Measurements from ENCODE around the gene FHL3.

DNA sequence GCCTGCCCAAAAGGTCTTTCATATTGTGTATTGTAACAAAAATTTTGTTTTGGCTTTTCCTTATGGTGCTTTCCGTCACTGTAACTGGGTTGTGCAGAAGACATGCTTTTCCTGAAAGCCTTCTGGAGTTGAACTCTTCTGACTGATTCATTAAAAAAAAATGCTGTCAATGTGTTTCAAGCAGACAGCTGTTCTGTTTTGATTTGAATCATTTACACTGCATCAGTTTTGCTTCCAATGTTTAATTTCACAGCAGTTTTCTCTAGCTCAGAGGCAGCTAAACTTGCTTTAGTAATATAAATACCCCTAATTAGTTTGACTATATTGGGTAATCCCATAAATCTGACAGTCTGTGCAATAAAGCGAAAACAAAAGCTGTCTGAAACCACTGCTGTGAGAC lies 15.1 kb upstream of the FHL3 start:
- TF ChIP-seq POLR2A (IDR thresholded peaks at IDR 0.05): no peak
- TF ChIP-seq, protein P1, sequence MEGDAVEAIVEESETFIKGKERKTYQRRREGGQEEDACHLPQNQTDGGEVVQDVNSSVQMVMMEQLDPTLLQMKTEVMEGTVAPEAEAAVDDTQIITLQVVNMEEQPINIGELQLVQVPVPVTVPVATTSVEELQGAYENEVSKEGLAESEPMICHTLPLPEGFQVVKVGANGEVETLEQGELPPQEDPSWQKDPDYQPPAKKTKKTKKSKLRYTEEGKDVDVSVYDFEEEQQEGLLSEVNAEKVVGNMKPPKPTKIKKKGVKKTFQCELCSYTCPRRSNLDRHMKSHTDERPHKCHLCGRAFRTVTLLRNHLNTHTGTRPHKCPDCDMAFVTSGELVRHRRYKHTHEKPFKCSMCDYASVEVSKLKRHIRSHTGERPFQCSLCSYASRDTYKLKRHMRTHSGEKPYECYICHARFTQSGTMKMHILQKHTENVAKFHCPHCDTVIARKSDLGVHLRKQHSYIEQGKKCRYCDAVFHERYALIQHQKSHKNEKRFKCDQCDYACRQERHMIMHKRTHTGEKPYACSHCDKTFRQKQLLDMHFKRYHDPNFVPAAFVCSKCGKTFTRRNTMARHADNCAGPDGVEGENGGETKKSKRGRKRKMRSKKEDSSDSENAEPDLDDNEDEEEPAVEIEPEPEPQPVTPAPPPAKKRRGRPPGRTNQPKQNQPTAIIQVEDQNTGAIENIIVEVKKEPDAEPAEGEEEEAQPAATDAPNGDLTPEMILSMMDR (IDR thresholded peaks at IDR 0.05 in 8 of 11, conservative IDR thresholded peaks at IDR 0.05 in 3 of 11): no peak
- TF ChIP-seq POLR2AphosphoS5 (IDR thresholded peaks at IDR 0.05): no peak

Measured in spleen (tissue), 7 donors.